AG09309 (cell line): ENCODE data around the gene XRCC2.

ENCODE experiments used
- DNase-seq: peaks from one replicate; pipeline ENCODE4 v3.0.0-alpha.2; 2010; ENCODE audit warnings: low read depth
- H3K4me3 ChIP-seq: 2 replicates; pipeline ENCODE4 v1.5.1; 2011; ENCODE audit warnings: mild to moderate bottlenecking, low read depth, low read length, moderate library complexity; ENCODE audit not compliant: control insufficient read depth
- CTCF ChIP-seq: IDR thresholded peaks from 2 replicates; pipeline ENCODE4 v1.5.1; 2011; ENCODE audit warnings: mild to moderate bottlenecking, low read depth, low read length, inconsistent platforms; ENCODE audit not compliant: insufficient read depth, control insufficient read depth; ENCODE audit errors: missing control alignments

The XRCC2 gene

GRCh38 chr7:152600266-152600665 is 75.7 kb downstream of the XRCC2 start:
- H3K4me3 ChIP-seq, result no peak overlapping the region
- DNase-seq, result no peak
- TF ChIP-seq CTCF, result no peak

DNA sequence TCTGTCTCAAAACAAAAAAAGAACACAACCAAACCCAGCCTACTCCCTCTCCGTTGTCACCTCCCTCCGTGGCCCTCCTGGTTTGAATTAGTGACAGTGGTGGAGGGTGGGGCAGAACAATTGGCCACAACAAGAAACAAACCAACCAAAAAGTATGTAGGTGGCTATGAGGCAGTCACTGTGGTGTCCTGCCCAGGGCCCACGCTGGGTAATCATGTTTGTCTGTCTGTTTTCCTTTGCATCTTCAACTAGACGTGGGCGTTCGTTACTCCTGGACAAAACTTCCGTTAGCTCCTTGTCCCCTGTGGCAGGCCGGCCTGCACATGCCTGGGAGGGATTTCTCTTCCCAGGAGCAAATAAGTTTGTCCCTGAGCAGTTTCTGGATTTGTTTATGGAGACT is 78.4 kb downstream of the XRCC2 start:
- TF ChIP-seq CTCF, result no peak
- DNase-seq, result no peak
- no peak overlapping the region for H3K4me3 ChIP-seq

DNA sequence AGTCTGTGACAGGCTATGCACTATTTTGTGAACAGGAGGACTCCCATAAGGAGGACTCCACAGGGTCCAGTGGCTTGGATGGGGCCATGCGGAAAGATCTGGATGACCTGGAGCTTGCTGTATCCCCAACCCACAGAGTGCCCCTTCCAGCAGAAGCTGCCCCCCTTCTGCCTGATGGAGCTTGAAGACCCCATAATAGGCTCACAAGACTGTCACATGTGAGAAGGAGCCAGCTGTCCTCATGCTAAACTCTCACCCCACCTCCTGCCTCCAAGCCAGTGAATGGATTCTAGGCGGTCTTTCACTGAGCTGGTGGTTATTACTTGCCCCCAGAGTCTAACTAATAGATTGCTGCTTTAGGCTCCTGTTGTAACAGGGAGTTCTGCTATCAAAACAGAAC is 79.1 kb downstream of the XRCC2 start:
- H3K4me3 ChIP-seq, result no peak overlapping the region
- no peak for DNase-seq
- no peak for TF ChIP-seq CTCF
